ENCODE data around the gene MRPL12. TPM values are rescaled to one million over a fixed set of nuclear protein-coding genes. Genes with fewer than 3 reads are reported as not detected.

MRPL12 gene
- total and polyA plus RNA-seq, 2 of the 8 experiments (the other 6 are each of a cell fraction or from before 2014, with no cell fraction given): 120 to 141 TPM

DNA sequence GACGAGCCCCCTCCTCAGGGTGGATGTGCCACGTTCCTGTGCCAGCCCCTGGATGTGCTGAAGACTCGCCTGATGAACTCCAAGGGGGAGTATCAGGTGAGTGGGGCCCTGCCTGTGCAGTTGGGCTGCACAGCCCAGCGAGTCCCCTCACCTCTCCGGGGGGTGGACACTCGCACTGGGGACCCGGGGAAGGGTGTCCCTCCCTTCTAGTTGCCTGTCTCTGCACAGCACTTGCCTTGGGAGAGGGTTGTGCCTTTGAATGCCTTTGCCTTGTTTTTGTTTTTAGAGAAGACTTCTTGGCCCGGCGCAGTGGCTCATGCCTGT lies 14.6 kb downstream of the MRPL12 start (continued):
- TF ChIP-seq BRCA1 (IDR thresholded peaks at IDR 0.05; ENCODE audit: low read depth, low read length): no peak
- TF ChIP-seq TAF1 (IDR thresholded peaks at IDR 0.05; ENCODE audit: low read depth, low read length): no peak
- no peak for TF ChIP-seq KDM4A (IDR thresholded peaks at IDR 0.05; ENCODE audit: low read depth, low read length, severe bottlenecking)
- TF ChIP-seq, protein P1, sequence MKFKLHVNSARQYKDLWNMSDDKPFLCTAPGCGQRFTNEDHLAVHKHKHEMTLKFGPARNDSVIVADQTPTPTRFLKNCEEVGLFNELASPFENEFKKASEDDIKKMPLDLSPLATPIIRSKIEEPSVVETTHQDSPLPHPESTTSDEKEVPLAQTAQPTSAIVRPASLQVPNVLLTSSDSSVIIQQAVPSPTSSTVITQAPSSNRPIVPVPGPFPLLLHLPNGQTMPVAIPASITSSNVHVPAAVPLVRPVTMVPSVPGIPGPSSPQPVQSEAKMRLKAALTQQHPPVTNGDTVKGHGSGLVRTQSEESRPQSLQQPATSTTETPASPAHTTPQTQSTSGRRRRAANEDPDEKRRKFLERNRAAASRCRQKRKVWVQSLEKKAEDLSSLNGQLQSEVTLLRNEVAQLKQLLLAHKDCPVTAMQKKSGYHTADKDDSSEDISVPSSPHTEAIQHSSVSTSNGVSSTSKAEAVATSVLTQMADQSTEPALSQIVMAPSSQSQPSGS (IDR thresholded peaks at IDR 0.05; ENCODE audit: low read length): no peak
- TF ChIP-seq NANOG (IDR thresholded peaks at IDR 0.05; ENCODE audit: insufficient read depth, low read depth, low read length, poor library complexity, severe bottlenecking): no peak
